Stomach (tissue), 9 donors: ENCODE data around the gene ATXN7L1. TPM values are rescaled to one million over a fixed set of nuclear protein-coding genes. Genes with fewer than 3 reads are reported as not detected.
A peak's percentile ranks its signal among the peaks of the same experiment; 100 is the strongest.

Experiments
- DNase-seq, 2 donors: peaks; one replicate each; pipeline versions ENCODE4 v3.0.0 to v3.0.0-alpha.2; 2013 to 2019
- H3K27ac ChIP-seq, 5 donors: fragments of 200-600 bp in 4 of 5; sonication (generic) in 4 of 5; one replicate each; pipeline ENCODE4 v1.5.1; 2013 to 2019; ENCODE audit warnings: mild to moderate bottlenecking in 1 of 5, moderate library complexity in 1 of 5
- H3K27me3 ChIP-seq, 3 donors: fragments of 200-600 bp; sonication (generic); one replicate each; pipeline ENCODE4 v1.5.1; 2017 to 2019; ENCODE audit warnings: mixed run types in 1 of 3
- H3K36me3 ChIP-seq, 4 donors: fragments of 200-600 bp; sonication (generic); 1 replicate in 3 of 4; 2 replicates in 1 of 4; pipeline ENCODE4 v1.5.1; 2016 to 2019
- H3K4me1 ChIP-seq, 4 donors: fragments of 200-600 bp; sonication (generic); one replicate each; pipeline ENCODE4 v1.5.1; 2016 to 2019
- H3K4me3 ChIP-seq, 4 donors: fragments of 200-600 bp; sonication (generic) in 3 of 4; one replicate each; pipeline ENCODE4 v1.5.1; 2016 to 2019; ENCODE audit warnings: mild to moderate bottlenecking in 1 of 4
- H3K9me3 ChIP-seq, 4 donors: fragments of 200-600 bp; sonication (generic); one replicate each; pipeline ENCODE4 v1.5.1; 2016 to 2019
- EP300 ChIP-seq: sonication (generic); formaldehyde crosslinking; IDR thresholded peaks from one replicate; pipeline ENCODE4 v1.6.1; 2017; ENCODE audit warnings: antibody characterized with exemption
- POLR2A ChIP-seq, 4 donors: fragments of 450-650 bp; IDR thresholded peaks; one replicate each; pipeline ENCODE4 v1.6.1; 2016; ENCODE audit warnings: antibody characterized with exemption in 4 of 4, control low read depth in 2 of 4, mild to moderate bottlenecking in 1 of 4, moderate library complexity in 1 of 4
- POLR2AphosphoS5 ChIP-seq, 3 donors: sonication (generic); formaldehyde crosslinking; IDR thresholded peaks; one replicate each; pipeline ENCODE4 v1.6.1; 2016; ENCODE audit warnings: antibody characterized with exemption in 3 of 3
- WGBS, 5 donors: extraction: QIAGEN DNeasy Blood & Tissue Kit in 3 of 5; methylation state at CpG; one replicate each; pipeline versions ENCODE4 v1.1.5 to v1.1.7; 2013 to 2018; 5-methylcytosine and 5-hydroxymethylcytosine counted together
- intact Hi-C: fragments of 100-400 bp; cut with DNase I; formaldehyde crosslinking; loops from one replicate; pipeline ENCODE4 v1.15.1; 2023; ENCODE audit warnings: low total_unique reads
- polyA plus RNA-seq, 3 donors: library from polyadenylated mRNA; stranded (reverse); fragments of 200-250 nt; gene quantifications; one replicate each; pipeline ENCODE4 v1.2.3, GENCODE V29; 2013
- total RNA-seq, 5 donors: library from RNA; depleted of rRNA; stranded (reverse); fragments of >200 nt; gene quantifications; one replicate each; pipeline versions ENCODE4 v1.1.0 to v1.2.3, GENCODE V29; 2014 to 2016
- TF ChIP-seq, protein P1 (sequence below), 7 experiments: fragments of 450-650 bp in 4 of 7; fragments of 200-600 bp in 3 of 7; sonication (generic) in 3 of 7; IDR thresholded peaks; one replicate each; pipeline ENCODE4 v1.5.1; 2016 to 2019; ENCODE audit warnings: antibody characterized with exemption in 7 of 7, control low read depth in 2 of 7, mild to moderate bottlenecking in 1 of 7
- donor health status: healthy with polysubstance abuse.
- donor health status: Bipolar disorder and iron deficiency.
- donor health status: healthy.

The ATXN7L1 gene
- total and polyA plus RNA-seq, 8 donors, result 3.8 to 92.2 (median 8.8) TPM

DNA sequence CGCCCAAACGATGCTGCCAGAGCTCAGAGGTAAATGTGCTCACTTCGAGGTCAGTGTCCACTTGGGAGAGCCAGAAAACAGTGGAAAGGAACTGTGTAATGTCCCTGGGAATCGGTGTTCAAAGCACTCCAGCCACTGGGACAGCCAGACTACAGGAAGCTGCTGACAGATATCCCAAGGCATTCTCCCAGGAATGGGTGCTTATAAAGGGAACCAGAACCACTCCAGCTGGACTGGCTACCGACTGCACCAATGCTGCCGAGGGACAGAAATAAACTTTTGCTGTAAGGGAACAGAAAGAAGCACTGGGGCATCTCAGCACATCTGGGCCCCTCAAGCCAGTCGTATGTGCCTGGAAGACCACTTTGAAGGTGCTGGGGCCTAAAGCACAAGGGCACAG is 76.7 kb downstream of the ATXN7L1 start:
- DNase-seq, result no peak
- Histone ChIP-seq H3K9me3 (no peaks in the 10 kb centered on the region), H3K36me3 (no peaks in the 10 kb centered on the region), H3K27me3 (no peaks in the 10 kb centered on the region), H3K4me1 (peaks cover 8 to 65% (median 35%) of the 10 kb centered on the region in 4 donors), H3K27ac (peak overlapping the region in 3 of 5 donors; percentile 13 to 52 (median 41)), H3K4me3 (no peak overlapping the region)
- WGBS, 5 donors, result 70 to 84% (median 79%) methylated on average over 7 of the region's 7 CpGs
- intact Hi-C loops, result no loop called here
- no peak for TF ChIP-seq EP300
- TF ChIP-seq, protein P1, sequence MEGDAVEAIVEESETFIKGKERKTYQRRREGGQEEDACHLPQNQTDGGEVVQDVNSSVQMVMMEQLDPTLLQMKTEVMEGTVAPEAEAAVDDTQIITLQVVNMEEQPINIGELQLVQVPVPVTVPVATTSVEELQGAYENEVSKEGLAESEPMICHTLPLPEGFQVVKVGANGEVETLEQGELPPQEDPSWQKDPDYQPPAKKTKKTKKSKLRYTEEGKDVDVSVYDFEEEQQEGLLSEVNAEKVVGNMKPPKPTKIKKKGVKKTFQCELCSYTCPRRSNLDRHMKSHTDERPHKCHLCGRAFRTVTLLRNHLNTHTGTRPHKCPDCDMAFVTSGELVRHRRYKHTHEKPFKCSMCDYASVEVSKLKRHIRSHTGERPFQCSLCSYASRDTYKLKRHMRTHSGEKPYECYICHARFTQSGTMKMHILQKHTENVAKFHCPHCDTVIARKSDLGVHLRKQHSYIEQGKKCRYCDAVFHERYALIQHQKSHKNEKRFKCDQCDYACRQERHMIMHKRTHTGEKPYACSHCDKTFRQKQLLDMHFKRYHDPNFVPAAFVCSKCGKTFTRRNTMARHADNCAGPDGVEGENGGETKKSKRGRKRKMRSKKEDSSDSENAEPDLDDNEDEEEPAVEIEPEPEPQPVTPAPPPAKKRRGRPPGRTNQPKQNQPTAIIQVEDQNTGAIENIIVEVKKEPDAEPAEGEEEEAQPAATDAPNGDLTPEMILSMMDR (IDR thresholded peaks at IDR 0.05), result no peak
- no peak for TF ChIP-seq POLR2AphosphoS5 (IDR thresholded peaks at IDR 0.05)
- TF ChIP-seq POLR2A (IDR thresholded peaks at IDR 0.05), result no peak

DNA sequence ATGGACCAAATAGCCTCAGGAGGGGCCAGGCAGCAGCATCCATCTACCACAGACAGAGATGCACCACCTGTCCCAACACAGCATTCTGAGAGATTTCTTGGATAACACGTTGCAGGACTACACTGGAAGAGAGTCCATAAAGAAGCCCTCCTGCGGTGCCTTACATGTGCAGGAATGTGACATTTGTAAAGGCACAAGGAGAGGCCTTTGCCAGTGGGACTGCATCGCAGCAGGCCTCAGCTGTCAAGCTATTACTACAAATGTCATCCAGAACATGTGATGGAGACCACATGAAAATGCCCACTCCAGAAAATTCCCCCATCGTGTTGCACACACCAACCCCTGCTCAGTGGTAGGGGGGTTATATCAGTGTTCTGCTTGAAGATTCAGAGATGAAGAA is 77.4 kb downstream of the ATXN7L1 start:
- WGBS, 5 donors, result 86 to 97% (median 94%) methylated on average over 4 of the region's 4 CpGs
- DNase-seq, result no peak
- intact Hi-C loops, result no loop called here
- no peaks in the 10 kb centered on the region for H3K36me3 ChIP-seq
- H3K9me3 ChIP-seq, result no peaks in the 10 kb centered on the region
- H3K27ac ChIP-seq, result no peak overlapping the region
- H3K4me1 ChIP-seq, result peaks cover 8 to 70% (median 36%) of the 10 kb centered on the region in 4 donors
- TF ChIP-seq, protein P1 (IDR thresholded peaks at IDR 0.05), result no peak
- TF ChIP-seq POLR2AphosphoS5 (IDR thresholded peaks at IDR 0.05) (no peak), POLR2A (IDR thresholded peaks at IDR 0.05) (no peak), EP300 (no peak)
- H3K27me3 ChIP-seq, result no peaks in the 10 kb centered on the region
- H3K4me3 ChIP-seq, result no peak overlapping the region

DNA sequence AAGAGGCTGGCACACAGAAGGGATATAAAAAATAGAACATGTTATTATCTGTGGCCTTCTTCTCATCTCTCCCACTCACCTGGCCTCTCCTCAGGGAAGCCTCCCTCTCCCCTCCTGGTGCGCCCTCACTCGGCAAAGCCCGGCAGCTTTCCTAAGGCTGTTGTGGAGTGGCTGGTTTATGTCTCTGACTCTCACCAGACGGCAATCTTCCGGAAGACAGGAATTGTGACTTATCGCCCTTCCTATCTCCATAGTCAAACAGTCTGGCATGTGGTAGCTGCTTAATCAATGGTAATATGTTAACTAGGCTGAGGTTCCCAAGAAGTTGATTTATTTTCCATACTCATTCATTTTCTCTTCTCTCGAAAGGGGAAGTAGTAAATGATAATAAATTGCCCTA is 78.7 kb downstream of the ATXN7L1 start:
- WGBS, 5 donors, result 55 to 73% (median 62%) methylated on average over 7 of the region's 7 CpGs
- intact Hi-C loops, result no loop called here
- TF ChIP-seq, protein P1 (IDR thresholded peaks at IDR 0.05), result no peak
- TF ChIP-seq POLR2AphosphoS5 (IDR thresholded peaks at IDR 0.05) (no peak), POLR2A (IDR thresholded peaks at IDR 0.05) (no peak), EP300 (no peak)
- no peak for DNase-seq
- Histone ChIP-seq H3K36me3 (no peaks in the 10 kb centered on the region), H3K4me1 (peaks cover 8 to 60% (median 30%) of the 10 kb centered on the region in 4 donors), H3K27ac (peak overlapping the region in 1 of 5 donors; percentile 46), H3K27me3 (no peaks in the 10 kb centered on the region), H3K9me3 (no peaks in the 10 kb centered on the region), H3K4me3 (no peak overlapping the region)

DNA sequence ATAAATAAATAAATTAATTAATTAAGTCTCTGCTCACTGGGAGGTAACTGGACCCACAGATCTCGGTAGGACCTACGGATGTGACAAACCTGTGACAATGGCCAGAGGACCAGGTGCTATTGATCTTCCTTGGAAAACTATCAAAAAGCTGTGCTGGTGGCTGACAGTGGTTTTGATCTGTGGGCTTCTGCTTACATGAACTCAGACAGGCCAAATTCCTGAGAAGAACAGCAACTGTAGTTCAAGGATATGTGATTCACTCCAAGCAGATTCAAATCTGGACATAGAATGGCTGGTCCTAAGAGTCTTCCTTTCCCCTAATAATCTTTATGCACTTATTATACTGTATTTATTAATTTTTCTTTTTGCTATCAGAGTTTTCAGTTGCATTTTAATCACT is 80.0 kb downstream of the ATXN7L1 start:
- Histone ChIP-seq H3K27me3 (no peaks in the 10 kb centered on the region), H3K4me1 (peaks cover 8 to 55% (median 28%) of the 10 kb centered on the region in 4 donors)
- TF ChIP-seq POLR2AphosphoS5 (IDR thresholded peaks at IDR 0.05), result no peak
- TF ChIP-seq EP300, result no peak
- TF ChIP-seq, protein P1 (IDR thresholded peaks at IDR 0.05), result no peak
- no peak for TF ChIP-seq POLR2A (IDR thresholded peaks at IDR 0.05)

More for the DNA sequence above, 80.0 kb downstream of the ATXN7L1 start:
- Histone ChIP-seq H3K4me3 (no peak overlapping the region), H3K9me3 (no peaks in the 10 kb centered on the region), H3K27ac (peak overlapping the region in 2 of 5 donors; percentile 72 to 76), H3K36me3 (peaks cover 0 to 5% (median 0%) of the 10 kb centered on the region in 4 donors)
- DNase-seq, result no peak
- 70 to 89% (median 86%) methylated on average over 2 of the region's 2 CpGs for WGBS, 5 donors
- intact Hi-C loops, result no loop called here
